K562 (cell line): ENCODE results near the gene TIMM50. TPM values are rescaled to one million over a fixed set of nuclear protein-coding genes. Genes with fewer than 3 reads are reported as not detected.

Experiments
- ATAC-seq: fragments of 200-7000 bp; cut with Tn5 transposase; 3 replicates; pipeline ENCODE4 v1.9.1; 2020; ENCODE audit warnings: moderate library complexity
- BruUV-seq: library from RNA; stranded (reverse); fragments of 400-500 nt; replicated peaks from 2 replicates; lab custom pipeline; 2021; lab: Mats Ljungman, UMichigan
- CTCF ChIA-PET: fragments of 300-600 bp; formaldehyde crosslinking; extraction: SDS; loops from one replicate; lab custom pipeline; 2021; ENCODE audit warnings: low intra/inter-chr PET ratio; lab: Yijun Ruan, JAX
- POLR2A ChIA-PET: fragments of 300-600, 350-650 bp; sonication (Branson Sonifier 250); formaldehyde crosslinking; extraction: SDS; loops from one replicate; lab custom pipeline; 2021; ENCODE audit warnings: antibody characterized with exemption, inconsistent platforms; lab: Yijun Ruan, JAX
- DNase-seq, 4 experiments: peaks; one replicate each; pipeline versions ENCODE4 v3.0.0 to v3.0.0-alpha.2; 2011 to 2018; ENCODE audit warnings: low spot score in 3 of 4, mixed read lengths in 3 of 4; ENCODE audit errors: extremely low read depth in 1 of 4
- FAIRE-seq: peaks from 2 replicates; lab custom pipeline; 2011; peaks lifted over from hg19 to GRCh38; lab: Jason Lieb, UNC
- H2AFZ ChIP-seq: 2 replicates; pipeline ENCODE4 v1.6.0; 2011; ENCODE audit warnings: low read depth, low read length, control low read depth, inconsistent platforms
- H3K27ac ChIP-seq: fragments of 200-600 bp; 3 replicates; pipeline ENCODE4 v1.8.0; 2011; ENCODE audit warnings: low read depth, mild to moderate bottlenecking, control low read depth, inconsistent platforms, low read length, moderate library complexity, mixed read lengths; ENCODE audit errors: extremely low read depth
- H3K27me3 ChIP-seq, 2 experiments: fragments of 300-600 bp in 1 of 2; 2 replicates in 1 of 2; 3 replicates in 1 of 2; pipeline versions ENCODE4 v1.6.0 to v1.8.0; 2011; ENCODE audit warnings: inconsistent platforms in 2 of 2, low read length in 2 of 2, mild to moderate bottlenecking in 1 of 2, mixed read lengths in 1 of 2, moderate library complexity in 1 of 2; ENCODE audit not compliant: control insufficient read depth in 2 of 2, insufficient read depth in 2 of 2
- H3K36me3 ChIP-seq: fragments of 300-600 bp; 3 replicates; pipeline ENCODE4 v1.8.0; 2011; ENCODE audit warnings: mild to moderate bottlenecking, low read length, inconsistent platforms; ENCODE audit not compliant: control insufficient read depth, insufficient read depth
- H3K4me1 ChIP-seq, 2 experiments: fragments of 200-600 bp in 1 of 2; replicated peaks in 1 of 2; 2 replicates in 1 of 2; 3 replicates in 1 of 2; pipeline versions ENCODE4 v1.5.1 to v1.8.0; 2011; ENCODE audit warnings: inconsistent platforms in 2 of 2, low read length in 2 of 2, mild to moderate bottlenecking in 1 of 2, mixed read lengths in 1 of 2, moderate library complexity in 1 of 2; ENCODE audit not compliant: control insufficient read depth in 2 of 2, insufficient read depth in 2 of 2
- H3K4me2 ChIP-seq: 2 replicates; pipeline ENCODE4 v1.6.1; 2011; ENCODE audit warnings: low read length, control low read depth, inconsistent platforms, mixed read lengths; ENCODE audit not compliant: insufficient read depth
- H3K4me3 ChIP-seq: fragments of 200-600 bp; sonication (generic), shearing (Covaris generic); 2 replicates; pipeline ENCODE4 v1.5.1; 2016; ENCODE audit warnings: control low read depth, inconsistent platforms
- H3K79me2 ChIP-seq: fragments of 200-600 bp; 3 replicates; pipeline ENCODE4 v1.8.0; 2011; ENCODE audit warnings: low read length, inconsistent platforms; ENCODE audit not compliant: control insufficient read depth, insufficient read depth
- H3K9ac ChIP-seq, 2 experiments: 2 replicates each; pipeline versions ENCODE4 v1.6.0 to v1.6.1; 2011; ENCODE audit warnings: low read depth in 2 of 2, low read length in 2 of 2, control low read depth in 1 of 2, inconsistent platforms in 1 of 2, mild to moderate bottlenecking in 1 of 2, mixed read lengths in 1 of 2; ENCODE audit not compliant: insufficient read depth in 1 of 2
- H3K9me1 ChIP-seq: one replicate; pipeline ENCODE4 v1.6.0; 2011; ENCODE audit warnings: inconsistent platforms, mild to moderate bottlenecking, low read length, moderate library complexity; ENCODE audit not compliant: control insufficient read depth, insufficient read depth
- H3K9me3 ChIP-seq: replicated peaks from 2 replicates; pipeline ENCODE4 v1.5.1; 2011; ENCODE audit warnings: low read depth, low read length, inconsistent platforms; ENCODE audit not compliant: control insufficient read depth, insufficient read depth
- H4K20me1 ChIP-seq: replicated peaks from 2 replicates; pipeline ENCODE4 v1.6.1; 2011; ENCODE audit warnings: low read length, inconsistent platforms, mixed read lengths; ENCODE audit not compliant: control insufficient read depth, insufficient read depth
- CHD2 ChIP-seq: IDR thresholded peaks from 2 replicates; pipeline ENCODE4 v1.6.1; 2011; ENCODE audit warnings: low read depth, low read length
- CREM ChIP-seq: IDR thresholded peaks from 2 replicates; pipeline ENCODE4 v1.6.1; 2014; ENCODE audit warnings: antibody characterized with exemption, low read depth
- DPF2 ChIP-seq: fragments of 450-650 bp; IDR thresholded peaks from 2 replicates; pipeline ENCODE4 v1.6.1; 2016
- E2F1 ChIP-seq: sonication (generic); formaldehyde crosslinking; IDR thresholded peaks from 2 replicates; pipeline ENCODE4 v1.8.1; 2023; ENCODE audit warnings: mild to moderate bottlenecking, missing genetic modification reagents, moderate library complexity
- HDAC1 ChIP-seq, 2 experiments: fragments of 450-650 bp; IDR thresholded peaks; 2 replicates each; pipeline ENCODE4 v1.6.1; 2016 to 2017; ENCODE audit warnings: inconsistent platforms in 1 of 2, mild to moderate bottlenecking in 1 of 2, moderate library complexity in 1 of 2
- JUNB ChIP-seq: fragments of 450-650 bp; formaldehyde crosslinking; conservative IDR thresholded peaks from 2 replicates; pipeline ENCODE4 v1.4.0; 2020; ENCODE audit warnings: mild to moderate bottlenecking
- KDM1A ChIP-seq, 2 experiments: fragments of 450-650 bp; IDR thresholded peaks; 2 replicates each; pipeline ENCODE4 v1.6.1; 2016; ENCODE audit warnings: mild to moderate bottlenecking in 2 of 2
- MTA1 ChIP-seq: fragments of 450-650 bp; IDR thresholded peaks from 2 replicates; pipeline ENCODE4 v1.6.1; 2017; ENCODE audit warnings: borderline replicate concordance
- MTA3 ChIP-seq: fragments of 450-650 bp; formaldehyde crosslinking; IDR thresholded peaks from 2 replicates; pipeline ENCODE4 v1.6.1; 2017; ENCODE audit warnings: mild to moderate bottlenecking, borderline replicate concordance
- MTF1 ChIP-seq: fragments of 250-450 bp; sonication (Bioruptor Pico); IDR thresholded peaks from 2 replicates; pipeline ENCODE4 v1.9.0; 2021; ENCODE audit warnings: moderate library complexity, mild to moderate bottlenecking, inconsistent platforms, borderline replicate concordance
- POLR2G ChIP-seq: fragments of 200-400 bp; formaldehyde crosslinking; IDR thresholded peaks from 2 replicates; pipeline ENCODE4 v1.6.1; 2017; ENCODE audit warnings: low read depth, mild to moderate bottlenecking, antibody characterized with exemption, low read length, moderate library complexity
- SMARCE1 ChIP-seq: fragments of 450-650 bp; IDR thresholded peaks from 2 replicates; pipeline ENCODE4 v1.7.1; 2016; ENCODE audit warnings: mild to moderate bottlenecking
- SOX6 ChIP-seq: fragments of 450-650 bp; IDR thresholded peaks from 2 replicates; pipeline ENCODE4 v1.6.1; 2014; ENCODE audit warnings: mild to moderate bottlenecking
- STAT5A ChIP-seq: IDR thresholded peaks from 2 replicates; pipeline ENCODE4 v1.6.1; 2012; ENCODE audit warnings: low read length, inconsistent platforms, borderline replicate concordance
- TEAD4 ChIP-seq, 2 experiments: sonication (generic) in 1 of 2; formaldehyde crosslinking in 1 of 2; IDR thresholded peaks; 2 replicates each; pipeline versions ENCODE4 v1.6.1 to v1.8.0; 2012 to 2022; ENCODE audit warnings: borderline replicate concordance in 1 of 2, inconsistent platforms in 1 of 2, low read length in 1 of 2, mild to moderate bottlenecking in 1 of 2, missing genetic modification reagents in 1 of 2
- TGIF2 ChIP-seq: sonication (generic); formaldehyde crosslinking; IDR thresholded peaks from 2 replicates; pipeline ENCODE4 v1.8.1; 2022; ENCODE audit warnings: mild to moderate bottlenecking, missing genetic modification reagents, moderate library complexity
- TSC22D4 ChIP-seq: fragments of 450-650 bp; IDR thresholded peaks from 2 replicates; pipeline ENCODE4 v1.6.1; 2016; ENCODE audit warnings: missing genetic modification characterization, missing biosample characterization, control low read depth
- VEZF1 ChIP-seq: fragments of 200-800 bp; sonication (Bioruptor generic); IDR thresholded peaks from 2 replicates; pipeline ENCODE4 v1.6.1; 2017; ENCODE audit warnings: missing genetic modification characterization, missing compliant biosample characterization
- XRCC5 ChIP-seq: fragments of 200-400 bp; formaldehyde crosslinking; IDR thresholded peaks from 2 replicates; pipeline ENCODE4 v1.6.1; 2017; ENCODE audit warnings: low read depth, mild to moderate bottlenecking, low read length
- ZBED1 ChIP-seq: IDR thresholded peaks from 2 replicates; pipeline ENCODE4 v1.6.1; 2014
- ZEB2 ChIP-seq: fragments of 450-650 bp; IDR thresholded peaks from 2 replicates; pipeline ENCODE4 v1.6.1; 2016
- ZNF134 ChIP-seq: fragments of 250-450 bp; sonication (Bioruptor Pico); conservative IDR thresholded peaks from 2 replicates; pipeline ENCODE4 v1.4.0; 2020
- ZNF253 ChIP-seq: fragments of 250-450 bp; sonication (Bioruptor Pico); conservative IDR thresholded peaks from 2 replicates; pipeline ENCODE4 v1.6.1; 2021; ENCODE audit warnings: mild to moderate bottlenecking
- WGBS: fragments of 100-300 bp; shearing (Covaris generic); methylation state at CpG from one replicate; pipeline ENCODE4 v1.1.6; 2016; ENCODE audit warnings: low coverage, mixed read lengths; ENCODE audit not compliant: insufficient coverage; ENCODE audit errors: missing lambda C conversion rate; 5-methylcytosine and 5-hydroxymethylcytosine counted together
- in situ Hi-C: fragments of 300-500 bp; cut with MboI; formaldehyde crosslinking; loops from 4 replicates; pipeline ENCODE4 v1.15.0; 2018; ENCODE audit warnings: inconsistent platforms, mixed read lengths
- intact Hi-C: fragments of 100-400 bp; cut with micrococcal nuclease; formaldehyde crosslinking; loops from 2 replicates; pipeline ENCODE4 v1.14.2; 2022
- polyA plus RNA-seq, 8 experiments: library from polyadenylated mRNA; depleted of rRNA in 4 of 8; stranded (reverse) in 5 of 8; unstranded in 3 of 8; fragments of >200 nt; fragmentation: Nextera tagmentation in 2 of 8; fragmentation: Illumina TruSeq in 1 of 8; extraction: Ambion mirVana in 2 of 8; extraction: Trizol in 1 of 8; gene quantifications; 2 replicates each; pipeline versions ENCODE4 v1.2.1 to v1.2.3, GENCODE V29; 2011 to 2014; ENCODE audit warnings: inconsistent platforms in 1 of 8, missing spikeins in 1 of 8
- total RNA-seq, 7 experiments: library from RNA; depleted of rRNA in 6 of 7; stranded (reverse); fragments of >200 nt in 6 of 7; fragmentation: Illumina TruSeq in 2 of 7; extraction: Trizol in 2 of 7; gene quantifications; 2 replicates each; pipeline versions ENCODE4 v1.2.1 to v1.2.3, GENCODE V29; 2011 to 2021; ENCODE audit warnings: low replicate concordance in 1 of 7

The TIMM50 gene
- total and polyA plus RNA-seq, 9 of the 15 experiments (the other 6 are each of a cell fraction or from before 2014, with no cell fraction given): 28.3 to 221 (median 170) TPM

GRCh38 chr19:39539165-39539517, 58.5 kb downstream of the TIMM50 start:
- ChIA-PET POLR2A (interaction anchor here (0.6 to 1.2 kb wide), 5 partner anchors 9 to 301 kb away, joined by 3 to 8 read pairs (median 3); partner anchors contain the start of gene RPS16), CTCF (no interaction called here)
- Histone ChIP-seq H3K4me2 (peak overlapping the region; percentile 92), H3K9ac (peak overlapping the region; percentile 75 to 99), H3K79me2 (peaks cover 17% of the 10 kb centered on the region), H3K4me3 (peak overlapping the region; percentile 88), H3K4me1 (peaks cover 3 to 8% of the 10 kb centered on the region in 2 experiments; a peak in 2 of 5 replicates), H3K9me1 (no peaks in the 10 kb centered on the region), H2AFZ (peak overlapping the region; percentile 98), H3K36me3 (0 out of 3 replicates have a peak, but pooled peaks cover 2% of the 10 kb centered on the region), H3K27ac (peak overlapping the region; percentile 81), H4K20me1 (no peaks in the 10 kb centered on the region), H3K9me3 (no peaks in the 10 kb centered on the region), H3K27me3 (peaks cover 2 to 7% of the 10 kb centered on the region in 2 experiments; a peak in 2 of 5 replicates)
- FAIRE-seq (peak; percentile 69), DNase-seq (peak in 2 of 4 experiments; percentile 16 to 22), ATAC-seq (no peak)
- in situ Hi-C loops: loop anchor here (5.0 kb wide), 1 partner anchor 97 kb away; no protein-coding TSS in a partner anchor
- 1% methylated on average over 10 of the region's 10 CpGs for WGBS
- intact Hi-C loops: no loop called here
- BruUV-seq: no TSS peak
- TF ChIP-seq STAT5A (0 out of 2 replicates have a peak, but pooled peaks have one; percentile 5), TGIF2 (CRISPR knock-in tag) (no peak), MTA1 (0 out of 2 replicates have a peak, but pooled peaks have one; percentile 33), TEAD4 (IDR thresholded peaks at IDR 0.05; ENCODE audit: low read length) (peak; percentile 67), TEAD4 (CRISPR knock-in tag; IDR thresholded peaks at IDR 0.05; ENCODE audit: borderline replicate concordance) (no peak), JUNB (CRISPR knock-in tag) (no peak), CREM (no peak), ZNF134 (CRISPR knock-in tag) (no peak), ZNF253 (CRISPR knock-in tag) (no peak), XRCC5 (no peak), CHD2 (peak; percentile 74; the same call in 1 of the 2 replicates), E2F1 (no peak), ZBED1 (peak; percentile 98), ZEB2 (0 out of 2 replicates have a peak, but pooled peaks have one; percentile 57), VEZF1 (CRISPR knock-in tag) (peak; percentile 26; the same call in 1 of the 2 replicates), MTA3 (no peak), MTF1 (no peak), DPF2 (0 out of 2 replicates have a peak, but pooled peaks have one; percentile 23), TSC22D4 (no peak), SMARCE1 (peak; percentile 48; the same call in 1 of the 2 replicates), SOX6 (0 out of 2 replicates have a peak, but pooled peaks have one; percentile 6), POLR2G (no peak), HDAC1 (IDR thresholded peaks at IDR 0.05) (peak in 1 of 2 experiments; percentile 45; a peak in 1 of 4 replicates), KDM1A (IDR thresholded peaks at IDR 0.05) (peak; percentile 70 to 87)
